ENCODE results near the gene DGKG.

Gene DGKG

DNA sequence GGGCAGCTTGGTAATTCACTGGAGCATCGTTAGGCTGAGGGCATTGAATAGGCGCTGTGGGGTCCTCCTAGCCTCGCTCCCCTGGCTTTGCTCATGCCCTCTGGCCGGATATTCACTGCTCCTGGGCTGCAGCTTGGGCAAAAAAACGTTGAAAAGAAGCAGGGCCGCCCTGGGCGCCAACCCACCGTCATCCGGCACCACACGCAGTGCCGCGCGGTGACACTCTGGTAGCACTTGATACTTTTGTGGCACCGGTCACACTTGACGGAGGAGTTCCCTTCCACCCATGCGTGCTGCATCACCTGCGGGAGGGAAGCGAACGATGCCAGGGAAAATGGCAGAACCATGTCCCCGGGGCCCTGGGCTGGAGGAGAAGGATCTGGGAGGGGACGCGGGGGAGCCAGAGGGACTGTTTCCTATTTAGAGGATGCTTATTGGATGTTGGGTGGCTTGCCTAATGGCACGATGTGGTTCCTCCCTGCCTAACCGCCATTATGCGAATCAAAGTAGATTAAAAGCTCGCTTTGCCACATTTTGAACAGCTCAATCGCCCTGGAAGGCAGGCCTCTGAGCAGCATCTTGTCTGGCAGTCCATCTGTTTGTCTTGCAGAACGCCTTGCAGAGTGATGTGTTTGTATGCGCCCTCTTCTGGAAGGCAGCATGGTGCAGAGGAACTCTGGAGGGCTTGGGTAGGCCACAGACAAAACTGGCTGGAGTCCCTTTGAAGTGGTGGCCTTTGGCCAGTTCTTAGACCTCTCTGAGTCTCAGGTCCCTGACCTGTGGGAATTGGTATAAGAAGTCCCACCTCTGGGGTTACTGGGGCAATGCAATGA is 93.2 kb downstream of the DGKG start:
- no peak for DNase-seq

- no peak for DNase-seq
These were observed 94.3 kb downstream of the DGKG start for GRCh38 chr3:186267758-186268157.

DNA sequence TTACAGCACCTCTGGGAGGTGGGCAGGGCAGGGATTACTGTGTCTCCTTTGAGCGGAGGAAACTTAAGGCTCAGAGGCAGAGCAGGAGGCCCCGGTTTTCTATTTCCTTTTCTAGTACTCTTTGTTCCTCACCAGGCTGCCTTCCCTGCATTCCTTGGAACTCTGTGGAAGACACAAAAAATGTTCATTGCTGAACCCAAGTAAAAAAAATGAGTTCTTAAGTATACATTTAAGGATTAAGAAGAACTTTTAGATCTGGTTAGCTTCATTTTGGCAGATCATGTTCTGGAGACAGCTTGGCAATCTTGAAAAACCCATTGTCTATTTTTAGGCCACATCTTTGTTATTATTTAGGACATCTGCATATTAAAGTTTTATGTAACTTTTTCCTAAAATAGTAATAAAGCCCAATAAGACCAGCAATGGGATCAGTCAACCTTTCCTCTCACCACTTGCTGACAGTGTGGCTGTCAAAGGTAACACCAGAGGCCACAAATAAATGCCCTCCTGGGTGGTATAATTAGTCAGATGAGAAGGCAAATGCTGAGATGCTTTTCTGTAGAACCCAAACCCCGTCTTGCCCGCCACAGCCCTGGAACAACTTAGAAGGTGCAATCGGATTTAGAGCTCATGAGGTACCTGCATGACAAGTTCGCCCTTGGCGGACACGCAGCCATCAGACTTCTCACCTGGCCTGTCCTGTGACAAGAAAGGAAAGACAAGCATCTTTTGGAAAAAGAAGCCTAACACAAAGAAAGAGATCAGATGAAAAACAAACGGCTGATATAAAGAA is 97.2 kb downstream of the DGKG start:
- no peak for DNase-seq

- no peak for DNase-seq
These were observed 100.4 kb downstream of the DGKG start for GRCh38 chr3:186261638-186262037.

GRCh38 chr3:186260726-186261125 is 101.3 kb downstream of the DGKG start:
- no peak for DNase-seq

DNA sequence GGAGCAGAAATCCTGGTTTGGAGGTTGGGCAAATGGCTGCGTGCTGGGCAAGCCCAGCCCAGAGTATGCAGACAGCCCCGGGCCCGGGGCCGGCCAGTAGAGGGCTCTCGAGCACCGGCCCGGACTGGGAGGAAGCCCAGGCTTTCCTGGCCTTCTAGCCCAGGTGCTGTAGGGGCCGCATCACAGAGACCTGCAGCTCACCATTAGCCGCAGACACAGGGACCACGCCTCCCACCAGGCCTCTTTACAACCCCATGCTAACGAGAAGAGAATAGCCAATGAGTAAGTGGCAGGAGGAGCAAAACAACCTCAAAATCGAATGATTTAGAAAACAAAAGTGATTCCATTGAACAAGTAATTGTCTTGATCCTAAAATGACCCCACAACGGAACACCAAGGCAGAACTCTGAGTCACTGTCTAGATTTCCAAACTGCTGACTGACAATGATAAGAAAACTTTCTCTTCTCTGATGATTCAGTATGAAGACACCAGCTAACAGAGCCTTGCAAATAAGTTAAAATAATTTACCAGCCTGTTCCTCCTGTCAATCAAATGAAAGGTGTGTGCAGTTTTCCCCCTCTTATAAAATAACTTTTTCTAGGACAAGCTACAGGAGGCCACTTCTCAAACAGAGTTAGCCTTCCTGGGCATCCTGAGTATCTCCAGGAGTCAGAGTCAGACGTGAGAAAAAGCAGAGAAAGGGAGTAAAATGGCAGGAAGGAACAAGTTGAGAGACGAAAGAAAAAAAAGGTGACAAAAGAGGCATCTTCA is 102.2 kb downstream of the DGKG start:
- DNase-seq = peak; percentile 50 to 60

DNA sequence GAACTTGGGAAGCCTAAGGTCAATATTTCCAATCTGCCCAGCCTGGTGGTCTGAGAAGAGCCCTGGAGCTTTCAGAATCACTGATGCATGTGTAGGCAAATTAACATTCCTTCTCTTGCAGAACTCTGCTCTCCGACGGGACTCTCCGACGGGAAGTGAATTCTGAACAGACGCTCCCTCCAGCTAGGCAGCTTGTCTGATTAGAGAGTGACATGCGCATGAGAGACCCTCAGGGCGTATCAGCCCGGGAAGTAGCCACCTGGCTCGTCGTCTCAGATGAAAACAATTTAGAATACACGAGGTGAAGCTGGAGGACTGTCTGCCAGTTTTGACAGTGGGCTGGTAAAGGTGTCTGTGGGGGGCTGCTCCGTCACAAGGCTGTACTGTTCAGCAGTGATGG is 103.1 kb downstream of the DGKG start:
- no peak for DNase-seq

DNA sequence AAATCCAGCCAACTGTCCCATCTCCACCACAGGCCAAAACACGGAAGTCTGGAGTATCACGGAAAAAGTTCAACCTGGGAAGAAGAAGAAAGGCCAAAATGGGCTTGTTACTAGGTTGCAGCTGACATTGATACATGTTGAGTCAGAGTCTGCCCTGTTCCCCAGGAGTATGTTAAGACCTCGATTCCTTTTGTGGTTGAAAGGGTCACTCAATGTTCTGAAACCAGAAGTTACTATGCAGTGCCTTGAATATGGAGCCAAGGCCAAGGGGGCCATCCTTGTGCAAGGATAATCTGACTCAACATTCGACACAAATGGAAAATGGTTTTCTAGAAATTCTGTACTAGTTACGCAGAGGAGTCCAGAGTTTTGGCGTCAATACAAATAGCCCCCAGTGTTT is 104.2 kb downstream of the DGKG start:
- DNase-seq = no peak

DNA sequence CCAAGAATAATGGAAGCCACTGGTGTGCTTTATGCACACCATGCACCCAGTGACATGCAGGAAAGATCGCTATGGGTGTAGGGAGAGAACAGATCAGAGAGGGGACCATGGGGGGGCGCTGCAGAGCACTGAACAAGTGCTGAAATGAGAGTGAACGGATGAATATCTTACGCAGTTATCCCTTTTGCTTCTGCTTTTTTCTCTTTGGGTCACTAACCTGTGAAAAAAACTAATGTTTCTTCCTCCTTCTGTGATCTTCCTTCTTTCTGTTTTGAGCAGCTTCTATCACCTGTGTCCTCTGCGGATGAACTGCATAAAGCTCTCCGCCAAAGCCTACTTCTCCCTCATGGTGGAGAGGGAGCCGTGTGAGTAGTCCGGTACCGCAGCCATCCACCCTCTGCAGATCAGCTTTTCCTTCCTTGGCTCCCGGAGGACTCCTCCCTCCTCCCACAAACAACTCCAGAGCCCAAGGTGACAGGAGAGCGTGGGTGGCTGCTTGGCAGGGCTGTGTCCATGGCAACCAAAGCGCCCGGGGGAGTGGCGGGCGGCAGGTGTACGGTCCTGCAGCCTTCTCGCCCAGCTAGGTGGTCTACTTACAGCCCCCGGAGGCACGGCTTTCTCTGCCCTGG is 106.2 kb downstream of the DGKG start:
- DNase-seq = no peak

DNA sequence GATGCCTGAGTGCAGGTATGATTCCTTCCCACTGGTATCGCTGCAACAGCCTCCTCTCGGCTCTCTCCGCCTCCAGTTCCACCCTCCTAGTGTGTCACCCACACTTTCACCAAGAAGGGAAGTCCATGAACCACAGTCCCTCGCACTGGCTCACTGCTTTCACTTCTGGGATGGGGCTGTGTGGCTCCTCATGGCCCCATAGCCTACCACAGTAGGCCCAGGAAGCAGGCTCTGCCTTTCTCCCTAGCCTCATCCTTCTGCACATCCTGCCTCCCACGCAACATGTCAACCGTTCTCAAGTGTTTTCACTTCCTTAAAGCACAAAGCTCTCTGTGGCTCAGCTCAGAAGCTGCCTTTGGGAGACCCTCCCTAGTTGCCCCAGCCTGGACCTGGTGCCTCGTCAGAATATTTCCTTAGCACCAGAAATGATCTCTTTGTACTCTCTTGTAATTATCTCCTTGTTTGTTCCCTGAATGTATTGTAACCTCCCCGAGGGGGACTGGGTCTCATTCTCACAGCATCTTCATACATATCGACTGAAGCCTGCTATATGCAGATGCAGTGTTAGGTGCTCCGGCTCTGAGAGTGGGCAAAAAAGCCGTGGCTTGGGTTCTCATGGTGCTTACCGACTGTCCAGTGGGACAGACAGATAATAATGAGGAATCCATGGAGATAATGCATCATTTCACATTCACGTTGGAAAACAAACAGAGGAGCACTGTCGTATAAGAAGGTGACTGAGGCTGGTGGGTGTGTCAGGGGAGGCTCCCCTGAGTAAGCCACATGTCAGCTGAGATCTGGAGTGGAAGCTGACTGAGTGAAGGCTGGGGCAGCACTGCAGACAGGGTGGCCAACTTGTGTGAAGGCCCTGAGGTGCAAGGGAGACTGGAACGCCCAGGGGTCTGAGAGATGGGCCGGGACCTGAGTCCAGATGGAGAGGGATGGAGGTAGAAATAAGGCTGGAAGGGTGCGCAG is 107.1 kb downstream of the DGKG start:
- DNase-seq = peak; percentile 15 to 19

DNA sequence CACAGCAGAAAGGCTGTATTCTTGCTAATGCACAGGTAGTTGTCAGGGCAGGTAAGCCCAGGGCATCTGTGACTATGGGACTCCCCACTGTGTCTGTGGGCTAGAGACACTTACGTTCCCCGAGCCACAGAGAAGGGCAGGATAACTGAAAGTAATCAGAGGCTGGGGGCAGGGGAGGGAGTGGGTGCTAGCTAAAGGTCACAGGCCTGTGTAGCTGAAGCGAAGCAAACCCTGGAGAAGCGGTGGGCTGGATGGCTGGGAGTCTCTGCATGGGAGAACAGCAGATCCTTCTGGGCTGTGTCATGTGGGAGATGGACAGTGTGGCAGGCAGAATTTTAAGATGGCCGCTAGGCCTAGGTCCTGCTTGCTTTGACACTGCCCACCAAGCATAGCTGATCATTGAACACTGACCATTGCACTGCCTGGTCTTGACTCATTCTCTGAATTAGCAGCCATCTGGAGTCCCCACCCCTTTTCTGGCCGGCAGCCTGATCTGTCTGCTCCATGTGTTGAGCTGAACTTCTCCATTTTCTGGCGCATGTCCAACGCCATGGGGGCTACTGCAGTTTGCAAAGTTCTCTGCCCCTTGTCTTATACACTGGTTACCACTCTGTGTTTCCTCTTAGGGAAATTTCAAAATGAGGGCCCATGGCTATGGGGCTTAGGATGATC is 110.0 kb downstream of the DGKG start:
- no peak for DNase-seq

DNA sequence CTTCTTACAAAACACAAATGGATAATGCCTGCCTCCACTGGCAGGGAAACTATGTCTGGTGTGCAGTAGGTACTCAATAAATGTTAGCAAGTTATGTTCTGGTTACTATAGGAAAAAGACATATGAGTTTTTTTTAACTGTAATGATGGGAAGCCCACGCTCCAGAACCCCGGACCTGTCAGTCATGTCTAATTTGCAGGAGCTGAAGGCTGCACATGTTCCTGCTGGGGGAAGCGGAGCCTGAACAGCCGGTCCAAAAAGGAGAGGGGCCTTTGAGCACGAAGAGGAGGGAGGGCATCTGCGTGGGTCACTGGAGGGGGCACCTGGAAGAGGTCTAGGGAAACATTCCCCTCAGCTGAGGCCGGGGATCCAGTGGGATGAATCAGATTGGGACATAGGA is 113.2 kb downstream of the DGKG start:
- DNase-seq = no peak

DNA sequence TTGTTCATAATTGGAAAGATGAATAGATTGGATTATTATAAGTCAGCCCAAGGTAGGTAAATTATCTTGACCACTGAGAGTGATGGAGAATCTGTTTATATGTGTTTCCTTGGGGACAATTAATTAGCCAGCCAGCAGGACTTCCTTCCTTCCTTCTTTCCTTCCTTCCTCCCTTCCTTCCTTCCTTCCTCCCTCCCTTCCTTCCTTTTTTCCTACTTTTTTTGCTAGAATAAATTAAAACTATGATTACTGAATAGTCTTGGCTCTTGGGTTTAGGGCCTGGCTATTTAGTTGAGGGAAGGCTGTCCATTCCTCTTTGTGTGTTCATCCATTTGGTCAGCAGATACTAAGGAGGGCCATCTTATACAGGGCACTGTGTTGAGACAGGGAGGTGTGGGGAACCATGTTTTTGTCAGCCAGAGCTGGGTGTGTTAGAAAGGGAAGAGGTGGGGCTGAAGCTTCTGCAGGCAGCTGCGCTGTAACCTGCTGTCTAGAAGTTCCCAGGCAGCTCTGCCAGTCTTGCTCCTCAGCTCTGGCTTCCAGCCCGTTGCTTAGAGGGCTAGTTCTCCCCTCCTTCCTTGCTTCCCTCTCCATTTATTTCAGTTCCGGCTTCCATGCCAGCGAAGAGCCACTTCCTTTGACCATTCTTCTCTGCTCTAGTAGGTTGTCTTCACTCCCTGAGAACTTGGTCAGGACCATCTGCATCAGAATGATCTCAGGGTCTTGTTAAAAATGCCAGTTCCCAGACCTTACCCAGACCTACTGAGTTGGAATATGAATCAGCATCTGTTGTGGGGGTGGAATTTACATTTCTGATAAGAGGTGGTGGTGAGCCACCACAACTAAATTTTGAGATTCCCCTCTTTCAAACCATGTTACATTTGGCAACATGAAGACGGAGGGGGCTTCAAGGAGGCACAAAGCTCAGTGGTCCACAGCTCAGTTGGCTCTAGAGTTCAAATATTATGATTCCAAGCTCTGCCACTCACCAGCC is 113.9 kb downstream of the DGKG start:
- DNase-seq = no peak

- no peak for DNase-seq
These were observed 115.1 kb downstream of the DGKG start for GRCh38 chr3:186246941-186247340.

DNA sequence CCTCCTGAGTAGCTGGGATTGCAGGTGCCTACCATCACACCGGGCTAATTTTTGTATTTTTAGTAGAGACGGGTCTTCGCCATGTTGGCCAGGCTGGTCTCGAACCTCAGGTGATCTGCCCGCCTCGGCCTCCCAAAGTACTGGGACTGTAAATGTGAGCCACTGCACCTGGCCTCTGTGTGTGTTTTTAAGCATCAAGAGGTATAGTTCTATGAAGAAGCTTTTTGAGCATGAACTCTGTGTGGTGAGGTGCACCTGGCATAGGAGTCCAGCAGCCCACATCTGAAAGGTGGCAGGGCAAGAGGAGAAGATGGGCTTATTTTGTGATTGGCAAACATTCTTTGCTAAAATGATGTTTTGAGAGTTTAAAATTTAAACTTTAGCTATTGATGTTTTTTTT is 118.0 kb downstream of the DGKG start:
- no peak for DNase-seq

DNA sequence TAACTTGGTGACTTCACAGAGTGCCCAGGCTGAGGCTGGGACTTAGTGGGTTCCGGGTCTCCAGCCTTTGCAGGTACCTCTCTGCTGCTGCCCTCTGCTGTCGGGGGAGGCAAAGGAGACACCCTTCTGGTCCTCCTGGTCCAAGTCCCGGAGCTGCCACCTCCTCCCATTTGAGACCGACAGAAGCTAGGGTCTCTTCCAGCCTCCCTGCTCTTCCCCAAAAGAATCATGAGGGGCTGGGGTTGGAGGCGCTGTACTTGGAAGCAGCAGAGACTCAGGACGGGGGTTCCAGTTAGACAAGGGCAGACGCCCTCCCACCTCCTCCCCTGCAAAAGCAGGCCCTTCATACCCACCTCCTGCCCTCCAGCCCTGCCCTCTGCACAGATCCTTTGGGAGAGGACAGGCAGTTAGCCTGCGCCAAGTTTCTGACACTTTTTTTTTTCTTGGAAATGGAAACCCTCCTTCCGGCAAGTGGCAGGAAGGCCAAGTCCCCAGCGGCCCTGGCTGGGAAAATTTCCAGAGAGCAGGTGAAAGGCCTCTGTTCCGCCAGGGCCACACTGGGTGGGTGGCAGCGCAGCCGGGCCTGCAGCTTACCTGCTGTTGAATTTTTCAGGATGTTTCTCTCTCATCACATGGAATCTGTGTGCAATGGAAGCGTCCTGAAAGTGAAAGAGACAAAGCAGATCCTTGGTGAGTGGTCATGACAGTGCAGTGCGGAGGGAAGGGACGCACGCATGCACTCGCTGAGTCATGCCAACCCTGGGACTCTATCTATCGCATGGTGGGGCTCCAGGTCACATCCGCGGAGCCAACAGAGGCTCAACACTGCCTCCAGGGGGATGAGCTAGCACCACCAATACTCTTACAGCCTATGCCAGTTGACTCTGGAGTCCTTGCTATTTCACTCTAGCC is 119.9 kb downstream of the DGKG start:
- peak; percentile 41 to 42 for DNase-seq

DNA sequence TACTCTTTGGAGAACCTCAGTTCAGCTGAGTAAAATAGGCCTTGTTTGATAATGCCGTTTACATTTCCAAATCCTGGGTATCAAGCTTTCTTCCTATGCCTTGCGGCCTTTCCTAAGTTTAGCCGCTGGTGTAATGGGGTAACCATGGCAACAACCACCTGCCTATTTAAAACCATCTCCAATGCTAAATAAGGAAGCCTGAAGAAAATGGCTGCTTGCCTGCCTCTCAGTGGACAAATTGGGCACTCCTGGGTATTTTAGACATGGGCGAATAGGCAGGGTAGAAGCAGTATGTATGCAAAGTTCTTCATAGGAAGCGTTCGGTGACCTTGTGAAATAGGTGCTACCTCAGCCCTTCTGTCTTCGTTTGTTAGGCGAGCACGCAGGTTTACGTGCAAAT is 122.7 kb downstream of the DGKG start:
- no peak for DNase-seq

DNA sequence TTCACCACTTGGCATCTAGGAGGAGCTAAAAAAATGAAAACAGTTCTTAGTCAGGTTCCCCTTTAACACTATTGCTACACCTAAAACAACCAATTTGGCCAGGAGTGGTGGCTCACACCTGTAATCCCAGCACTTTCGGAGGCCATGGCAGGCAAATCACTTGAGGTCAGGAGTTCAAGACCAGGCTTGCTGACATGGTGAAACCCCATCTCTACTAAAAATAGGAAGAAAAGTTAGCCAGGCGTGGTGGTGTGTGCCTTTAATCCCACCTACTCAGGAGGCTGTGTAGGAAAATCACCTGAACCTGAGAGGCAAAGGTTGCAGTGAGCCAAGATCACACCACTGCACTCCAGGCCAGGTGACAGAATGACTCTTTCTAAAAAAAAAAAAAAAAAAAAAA is 124.1 kb downstream of the DGKG start:
- no peak for DNase-seq

Measured in stimulated activated CD4-positive, alpha-beta T cell treated with anti-CD3 and anti-CD28 coated beads, Interleukin-4, amount 100 ng/mL, for 4 hours (primary cell).